H9 (cell line): ENCODE measurements around the gene ERC2. TPM values are rescaled to one million over a fixed set of nuclear protein-coding genes. Genes with fewer than 3 reads are reported as not detected.

Experiments used
- DNase-seq: peaks from one replicate; pipeline ENCODE4 v3.0.0-alpha.2; 2017
- H2AFZ ChIP-seq: one replicate; pipeline ENCODE4 v1.6.1; 2013; ENCODE audit warnings: mild to moderate bottlenecking, low read length, control low read depth, moderate library complexity
- H2AK5ac ChIP-seq: 2 replicates; pipeline ENCODE4 v1.6.1; 2013; ENCODE audit warnings: low read length, control low read depth, mixed read lengths; ENCODE audit not compliant: insufficient read length
- H2BK120ac ChIP-seq: one replicate; pipeline ENCODE4 v1.6.1; 2013; ENCODE audit warnings: low read depth, mild to moderate bottlenecking, low read length, control low read depth, inconsistent platforms; ENCODE audit not compliant: poor library complexity, severe bottlenecking
- H2BK12ac ChIP-seq: 2 replicates; pipeline ENCODE4 v1.6.1; 2013; ENCODE audit warnings: low read length, control low read depth, mixed read lengths, low read depth; ENCODE audit not compliant: insufficient read length
- H2BK15ac ChIP-seq: 2 replicates; pipeline ENCODE4 v1.6.1; 2013; ENCODE audit warnings: low read depth, low read length, control low read depth
- H2BK20ac ChIP-seq: one replicate; pipeline ENCODE4 v1.6.1; 2013; ENCODE audit warnings: low read depth, mild to moderate bottlenecking, low read length, control low read depth, inconsistent platforms; ENCODE audit not compliant: poor library complexity, severe bottlenecking
- H2BK5ac ChIP-seq: 2 replicates; pipeline ENCODE4 v1.6.1; 2013; ENCODE audit warnings: low read length, control low read depth, mixed read lengths; ENCODE audit not compliant: insufficient read length
- H3K14ac ChIP-seq: 2 replicates; pipeline ENCODE4 v1.6.1; 2013; ENCODE audit warnings: low read length, control low read depth; ENCODE audit not compliant: insufficient read depth
- H3K18ac ChIP-seq: 2 replicates; pipeline ENCODE4 v1.6.1; 2013; ENCODE audit warnings: low read depth, mild to moderate bottlenecking, mixed read lengths, low read length, control low read depth; ENCODE audit not compliant: insufficient read length
- H3K23ac ChIP-seq: 2 replicates; pipeline ENCODE4 v1.6.1; 2013; ENCODE audit warnings: low read length, control low read depth, mixed read lengths, low read depth; ENCODE audit not compliant: insufficient read length
- H3K23me2 ChIP-seq: 2 replicates; pipeline ENCODE4 v1.6.1; 2013; ENCODE audit warnings: low read depth, mild to moderate bottlenecking, mixed read lengths, low read length, control low read depth; ENCODE audit not compliant: insufficient read length, poor library complexity, severe bottlenecking
- H3K27ac ChIP-seq: 2 replicates; pipeline ENCODE4 v1.5.1; 2013; ENCODE audit warnings: low read length, control low read depth, mixed read lengths, low read depth; ENCODE audit not compliant: insufficient read length
- H3K27me3 ChIP-seq: 2 replicates; pipeline ENCODE4 v1.6.1; 2013; ENCODE audit warnings: low read length, control low read depth, inconsistent platforms; ENCODE audit not compliant: insufficient read depth
- H3K4ac ChIP-seq: 2 replicates; pipeline ENCODE4 v1.6.1; 2013; ENCODE audit warnings: low read depth, mild to moderate bottlenecking, control low read depth, inconsistent platforms, low read length, moderate library complexity
- H3K4me1 ChIP-seq: 2 replicates; pipeline ENCODE4 v1.6.1; 2013; ENCODE audit warnings: low read length, control low read depth, inconsistent platforms; ENCODE audit not compliant: insufficient read depth
- H3K4me2 ChIP-seq: 2 replicates; pipeline ENCODE4 v1.6.1; 2013; ENCODE audit warnings: low read length, control low read depth, mixed read lengths; ENCODE audit not compliant: insufficient read length, insufficient read depth
- H3K56ac ChIP-seq: 2 replicates; pipeline ENCODE4 v1.6.1; 2013; ENCODE audit warnings: low read depth, mild to moderate bottlenecking, mixed read lengths, low read length, control low read depth; ENCODE audit not compliant: insufficient read length
- H3K79me1 ChIP-seq: 2 replicates; pipeline ENCODE4 v1.6.1; 2013; ENCODE audit warnings: low read depth, mild to moderate bottlenecking, moderate library complexity, low read length, control low read depth, inconsistent platforms; ENCODE audit not compliant: insufficient read depth, poor library complexity, severe bottlenecking
- H3K79me2 ChIP-seq: 2 replicates; pipeline ENCODE4 v1.6.1; 2013; ENCODE audit warnings: low read length, control low read depth, inconsistent platforms; ENCODE audit not compliant: insufficient read depth
- H3K9ac ChIP-seq: 2 replicates; pipeline ENCODE4 v1.6.1; 2013; ENCODE audit warnings: low read length, control low read depth, mixed read lengths; ENCODE audit not compliant: insufficient read length; ENCODE audit errors: extremely low read depth
- H3K9me3 ChIP-seq: one replicate; pipeline ENCODE4 v1.6.1; 2013; ENCODE audit warnings: low read depth, low read length, inconsistent platforms; ENCODE audit not compliant: control insufficient read depth
- H3T11ph ChIP-seq: one replicate; pipeline ENCODE4 v1.6.1; 2013; ENCODE audit warnings: mild to moderate bottlenecking, low read length, control low read depth, inconsistent platforms
- H4K20me1 ChIP-seq: one replicate; pipeline ENCODE4 v1.6.1; 2013; ENCODE audit not compliant: control insufficient read depth, insufficient read length, insufficient read depth
- H4K5ac ChIP-seq: 2 replicates; pipeline ENCODE4 v1.6.1; 2013; ENCODE audit warnings: low read depth, mild to moderate bottlenecking, mixed read lengths, low read length, control low read depth; ENCODE audit not compliant: insufficient read length
- H4K8ac ChIP-seq: replicated peaks from 2 replicates; pipeline ENCODE4 v1.6.1; 2013; ENCODE audit warnings: low read length, control low read depth, mixed read lengths, low read depth; ENCODE audit not compliant: insufficient read length
- H4K91ac ChIP-seq: 2 replicates; pipeline ENCODE4 v1.6.1; 2013; ENCODE audit warnings: low read depth, mild to moderate bottlenecking, moderate library complexity, mixed read lengths, low read length, control low read depth; ENCODE audit not compliant: insufficient read length
- H3K27ac Mint-ChIP-seq, 3 experiments: 2 replicates in 2 of 3; 3 replicates in 1 of 3; pipeline ENCODE4 v1.8.0; 2020 to 2021; ENCODE audit warnings: mixed read lengths in 3 of 3, mild to moderate bottlenecking in 1 of 3, moderate library complexity in 1 of 3
- H3K27me3 Mint-ChIP-seq: 2 replicates; pipeline ENCODE4 v1.8.0; 2021; ENCODE audit warnings: low read depth, mild to moderate bottlenecking, moderate library complexity, mixed read lengths
- H3K36me3 Mint-ChIP-seq, 3 experiments: 2 replicates in 2 of 3; 3 replicates in 1 of 3; pipeline ENCODE4 v1.8.0; 2020 to 2021; ENCODE audit warnings: low read depth in 3 of 3, mixed read lengths in 3 of 3; ENCODE audit not compliant: insufficient read depth in 1 of 3
- H3K4me1 Mint-ChIP-seq, 2 experiments: 2 replicates each; pipeline ENCODE4 v1.8.0; 2020; ENCODE audit warnings: mixed read lengths in 2 of 2
- H3K4me3 Mint-ChIP-seq, 2 experiments: 2 replicates in 1 of 2; 3 replicates in 1 of 2; pipeline ENCODE4 v1.8.0; 2020 to 2021; ENCODE audit warnings: mild to moderate bottlenecking in 2 of 2, mixed read lengths in 2 of 2, moderate library complexity in 1 of 2
- H3K9me3 Mint-ChIP-seq, 2 experiments: 2 replicates in 1 of 2; 3 replicates in 1 of 2; pipeline ENCODE4 v1.8.0; 2020; ENCODE audit warnings: mild to moderate bottlenecking in 2 of 2, mixed read lengths in 2 of 2, moderate library complexity in 1 of 2
- WGBS: extraction: QIAGEN DNeasy Blood & Tissue Kit; methylation state at CpG from one replicate; pipeline ENCODE4 v1.1.7; 2013; ENCODE audit warnings: missing lambda C conversion rate, low lambda C conversion rate, mixed read lengths; ENCODE audit not compliant: insufficient read length; ENCODE audit errors: extremely low coverage; 5-methylcytosine and 5-hydroxymethylcytosine counted together
- total RNA-seq: library from RNA; stranded (reverse); gene quantifications from 2 replicates; pipeline ENCODE4 v1.2.1, GENCODE V29; 2021
- TF ChIP-seq, protein P1 (sequence below): fragments of 200-600 bp; sonication (generic); conservative IDR thresholded peaks from 3 replicates; pipeline ENCODE4 v1.8.0; 2021; ENCODE audit warnings: antibody characterized with exemption, mild to moderate bottlenecking

Gene ERC2
- total RNA-seq, 1 experiment from 2014 or later, result 15.4 TPM

DNA sequence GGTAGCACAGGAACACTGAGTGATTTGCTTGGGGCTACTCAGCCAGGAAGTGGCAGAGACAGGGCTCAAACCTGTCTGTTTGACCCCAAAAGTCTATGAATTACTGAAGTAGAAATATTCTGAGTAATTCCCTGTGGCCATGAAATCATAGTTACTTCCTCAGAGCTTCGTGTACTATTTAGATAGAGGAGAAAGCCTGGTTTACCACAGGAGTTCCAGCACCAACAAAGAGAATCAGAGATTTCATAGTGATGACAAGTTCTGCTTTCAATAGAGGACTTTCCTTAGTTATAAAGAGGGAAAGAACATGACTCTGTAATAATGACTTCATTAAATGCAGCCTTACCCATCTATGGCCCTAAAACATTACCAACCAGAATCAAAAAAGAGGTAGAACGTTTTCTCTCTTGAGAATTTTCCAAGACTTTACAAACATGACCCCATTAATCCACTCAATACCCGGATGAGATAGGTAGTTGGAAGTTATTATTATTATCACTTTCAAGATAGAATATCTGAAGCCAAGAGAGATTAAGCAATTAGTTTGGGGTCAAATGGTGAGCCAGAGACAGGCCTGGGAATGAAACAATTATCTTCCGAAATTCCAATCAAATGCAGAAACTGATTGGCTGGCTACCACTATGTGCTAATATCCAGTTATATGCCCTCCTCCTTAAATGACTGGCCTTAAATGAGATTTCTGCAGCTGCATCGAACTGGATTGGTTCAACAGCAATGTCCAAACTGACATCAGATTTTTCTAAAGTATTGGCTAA, 967.5 kb downstream of the ERC2 start:
- Histone ChIP-seq H3K23ac (no peak overlapping the region), H2BK20ac (no peak overlapping the region), H4K5ac (no peak overlapping the region), H3K9ac (no peak overlapping the region), H3K79me1 (no peaks in the 10 kb centered on the region), H3K4ac (no peak overlapping the region), H3K4me1 (no peaks in the 10 kb centered on the region), H3K79me2 (no peaks in the 10 kb centered on the region), H2AK5ac (no peak overlapping the region), H3K9me3 (no peaks in the 10 kb centered on the region), H3T11ph (no peak overlapping the region), H3K4me2 (no peak overlapping the region), H3K56ac (no peak overlapping the region), H3K23me2 (no peaks in the 10 kb centered on the region), H3K27ac (no peak overlapping the region), H2AFZ (no peak overlapping the region), H3K14ac (no peak overlapping the region), H4K8ac (no peak overlapping the region), H2BK120ac (no peak overlapping the region), H3K18ac (no peak overlapping the region), H4K20me1 (no peaks in the 10 kb centered on the region), H2BK5ac (no peak overlapping the region), H3K27me3 (no peaks in the 10 kb centered on the region; the same call in 1 of the 2 replicates), H2BK15ac (no peak overlapping the region), H2BK12ac (no peak overlapping the region), H4K91ac (no peak overlapping the region)
- H3K36me3 Mint-ChIP-seq, result no peaks in the 10 kb centered on the region
- peaks cover 5 to 7% of the 10 kb centered on the region in 2 experiments; a peak in 2 of 4 replicates for H3K4me1 Mint-ChIP-seq
- TF ChIP-seq, protein P1, sequence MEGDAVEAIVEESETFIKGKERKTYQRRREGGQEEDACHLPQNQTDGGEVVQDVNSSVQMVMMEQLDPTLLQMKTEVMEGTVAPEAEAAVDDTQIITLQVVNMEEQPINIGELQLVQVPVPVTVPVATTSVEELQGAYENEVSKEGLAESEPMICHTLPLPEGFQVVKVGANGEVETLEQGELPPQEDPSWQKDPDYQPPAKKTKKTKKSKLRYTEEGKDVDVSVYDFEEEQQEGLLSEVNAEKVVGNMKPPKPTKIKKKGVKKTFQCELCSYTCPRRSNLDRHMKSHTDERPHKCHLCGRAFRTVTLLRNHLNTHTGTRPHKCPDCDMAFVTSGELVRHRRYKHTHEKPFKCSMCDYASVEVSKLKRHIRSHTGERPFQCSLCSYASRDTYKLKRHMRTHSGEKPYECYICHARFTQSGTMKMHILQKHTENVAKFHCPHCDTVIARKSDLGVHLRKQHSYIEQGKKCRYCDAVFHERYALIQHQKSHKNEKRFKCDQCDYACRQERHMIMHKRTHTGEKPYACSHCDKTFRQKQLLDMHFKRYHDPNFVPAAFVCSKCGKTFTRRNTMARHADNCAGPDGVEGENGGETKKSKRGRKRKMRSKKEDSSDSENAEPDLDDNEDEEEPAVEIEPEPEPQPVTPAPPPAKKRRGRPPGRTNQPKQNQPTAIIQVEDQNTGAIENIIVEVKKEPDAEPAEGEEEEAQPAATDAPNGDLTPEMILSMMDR, result no peak
- H3K9me3 Mint-ChIP-seq, result no peaks in the 10 kb centered on the region
- no peak overlapping the region for H3K27ac Mint-ChIP-seq
- H3K4me3 Mint-ChIP-seq, result no peak overlapping the region
- no CpG with 5 or more reads among the region's 5 CpGs for WGBS
- DNase-seq, result no peak
- no peaks in the 10 kb centered on the region; the same call in 1 of the 2 replicates for H3K27me3 Mint-ChIP-seq
